GM13976 (cell line): ENCODE results near the gene WNT3A.
A peak's percentile ranks its signal among the peaks of the same experiment; 100 is the strongest.

Source experiments
- DNase-seq: peaks from one replicate; pipeline ENCODE4 v3.0.0; 2012; ENCODE audit warnings: low spot score
- CTCF ChIP-seq: IDR thresholded peaks from 2 replicates; pipeline ENCODE4 v1.5.1; 2012; ENCODE audit warnings: borderline replicate concordance, mild to moderate bottlenecking; ENCODE audit not compliant: insufficient read depth; ENCODE audit errors: extremely low read depth, missing control alignments, control extremely low read depth
- in situ Hi-C: fragments of 300-500 bp; cut with MboI; formaldehyde crosslinking; loops from one replicate; pipeline ENCODE4 v1.12.0; 2022; ENCODE audit warnings: low sequenced_read_pairs, mixed read lengths, inconsistent platforms; ENCODE audit not compliant: unreplicated experiment

Gene WNT3A

GRCh38 chr1:228031276-228031995 is 24.6 kb downstream of the WNT3A start:
- in situ Hi-C loops, result no loop called here
- no peak for DNase-seq
- no peak for TF ChIP-seq CTCF

- DNase-seq, result no peak
- in situ Hi-C loops, result no loop called here
- no peak for TF ChIP-seq CTCF
Measured at GRCh38 chr1:228032041-228032440, 25.2 kb downstream of the WNT3A start.

GRCh38 chr1:228033376-228033775 is 26.6 kb downstream of the WNT3A start:
- in situ Hi-C loops, result no loop called here
- DNase-seq, result no peak
- TF ChIP-seq CTCF, result no peak

GRCh38 chr1:228034954-228035837 is 28.4 kb downstream of the WNT3A start:
- in situ Hi-C loops, result no loop called here
- peak; percentile 8 for DNase-seq
- no peak for TF ChIP-seq CTCF

- peak; percentile 12 for DNase-seq
- in situ Hi-C loops, result no loop called here
- no peak for TF ChIP-seq CTCF
Measured at GRCh38 chr1:228035844-228036243, 29.0 kb downstream of the WNT3A start.

- TF ChIP-seq CTCF, result no peak
- in situ Hi-C loops, result no loop called here
- peak; percentile 30 for DNase-seq
Measured at GRCh38 chr1:228036701-228037231, 30.0 kb downstream of the WNT3A start.
